GM23338 (cell line): ENCODE measurements around the gene GNAO1. TPM values are rescaled to one million over a fixed set of nuclear protein-coding genes. Genes with fewer than 3 reads are reported as not detected.

ENCODE experiments used
- ATAC-seq: fragments of 200-7000 bp; cut with Tn5 transposase; 3 replicates; pipeline ENCODE4 v1.9.1; 2020
- DNase-seq: peaks from one replicate; pipeline ENCODE4 v3.0.0-alpha.2; 2015; ENCODE audit warnings: low spot score
- H2AFZ ChIP-seq: fragments of 200-600 bp; sonication (generic); 2 replicates; pipeline ENCODE4 v1.8.0; 2016; ENCODE audit warnings: antibody characterized with exemption, mild to moderate bottlenecking, moderate library complexity
- H3F3A ChIP-seq: fragments of 200-600 bp; sonication (generic); replicated peaks from 2 replicates; pipeline ENCODE4 v1.8.0; 2017; ENCODE audit warnings: antibody characterized with exemption, mixed run types, low read depth
- H3K27ac ChIP-seq: fragments of 200-600 bp; sonication (generic); 2 replicates; pipeline ENCODE4 v1.6.1; 2016; ENCODE audit warnings: low read depth
- H3K27me3 ChIP-seq: fragments of 200-600 bp; sonication (generic); 2 replicates; pipeline ENCODE4 v1.8.0; 2016; ENCODE audit warnings: mild to moderate bottlenecking, mixed run types, moderate library complexity; ENCODE audit not compliant: insufficient read depth
- H3K36me3 ChIP-seq: fragments of 200-600 bp; sonication (generic); 2 replicates; pipeline ENCODE4 v1.8.0; 2016; ENCODE audit warnings: mild to moderate bottlenecking; ENCODE audit not compliant: insufficient read depth
- H3K4me1 ChIP-seq: fragments of 200-600 bp; sonication (generic); 2 replicates; pipeline ENCODE4 v1.8.0; 2016; ENCODE audit warnings: mild to moderate bottlenecking, moderate library complexity; ENCODE audit not compliant: insufficient read depth
- H3K4me2 ChIP-seq: fragments of 200-600 bp; sonication (generic); 2 replicates; pipeline ENCODE4 v1.7.1; 2017; ENCODE audit warnings: mixed run types
- H3K4me3 ChIP-seq: fragments of 200-600 bp; sonication (generic); 2 replicates; pipeline ENCODE4 v1.6.1; 2016; ENCODE audit warnings: mixed run types
- H3K79me2 ChIP-seq: fragments of 200-600 bp; sonication (generic); replicated peaks from 2 replicates; pipeline ENCODE4 v1.8.0; 2017; ENCODE audit warnings: mild to moderate bottlenecking; ENCODE audit not compliant: insufficient read depth
- H3K9me2 ChIP-seq: fragments of 200-600 bp; sonication (generic); 2 replicates; pipeline ENCODE4 v1.8.0; 2017; ENCODE audit not compliant: insufficient read depth
- H4K20me1 ChIP-seq: fragments of 200-600 bp; sonication (generic); replicated peaks from 2 replicates; pipeline ENCODE4 v1.8.0; 2017; ENCODE audit warnings: mild to moderate bottlenecking; ENCODE audit not compliant: insufficient read depth
- H3K27ac Mint-ChIP-seq: 2 replicates; pipeline ENCODE4 v1.8.0; 2020; ENCODE audit warnings: inconsistent platforms, mild to moderate bottlenecking, moderate library complexity, mixed read lengths
- H3K27me3 Mint-ChIP-seq: 3 replicates; pipeline ENCODE4 v1.8.0; 2022; ENCODE audit warnings: low read depth, mild to moderate bottlenecking, moderate library complexity, mixed read lengths, inconsistent platforms; ENCODE audit not compliant: insufficient read depth, poor library complexity
- H3K36me3 Mint-ChIP-seq: 3 replicates; pipeline ENCODE4 v1.8.0; 2021; ENCODE audit warnings: low read depth, mild to moderate bottlenecking, inconsistent platforms, moderate library complexity, mixed read lengths
- H3K4me1 Mint-ChIP-seq: 3 replicates; pipeline ENCODE4 v1.8.0; 2020; ENCODE audit warnings: mild to moderate bottlenecking, inconsistent platforms, mixed read lengths
- H3K4me3 Mint-ChIP-seq: 3 replicates; pipeline ENCODE4 v1.8.0; 2021; ENCODE audit warnings: moderate library complexity, mild to moderate bottlenecking, inconsistent platforms, mixed read lengths
- H3K9me3 Mint-ChIP-seq: 3 replicates; pipeline ENCODE4 v1.8.0; 2020; ENCODE audit warnings: moderate library complexity, mild to moderate bottlenecking, inconsistent platforms, mixed read lengths
- CREB1 ChIP-seq: fragments of 250-450 bp; sonication (Bioruptor Pico); IDR thresholded peaks from 2 replicates; pipeline ENCODE4 v1.5.0; 2020; ENCODE audit warnings: low read depth, mild to moderate bottlenecking, moderate library complexity
- CTCF ChIP-seq, 2 experiments: fragments of 200-600 bp in 1 of 2; sonication (generic) in 1 of 2; conservative IDR thresholded peaks; 2 replicates each; pipeline versions ENCODE4 v1.5.1 to v1.6.1; 2016 to 2017; ENCODE audit warnings: antibody characterized with exemption in 2 of 2, low read depth in 2 of 2, mild to moderate bottlenecking in 2 of 2, moderate library complexity in 1 of 2
- EZH2 ChIP-seq: fragments of 200-600 bp; sonication (generic); IDR thresholded peaks from one replicate; pipeline ENCODE4 v1.8.0; 2017; ENCODE audit warnings: antibody characterized with exemption, mild to moderate bottlenecking, low read depth; ENCODE audit not compliant: unreplicated experiment
- EZH2phosphoT487 ChIP-seq: fragments of 200-600 bp; sonication (generic); IDR thresholded peaks from one replicate; pipeline ENCODE4 v1.8.1; 2018; ENCODE audit warnings: antibody characterized with exemption; ENCODE audit not compliant: unreplicated experiment
- JUNB ChIP-seq: IDR thresholded peaks from one replicate; pipeline ENCODE4 v1.6.1; 2016; ENCODE audit warnings: antibody characterized with exemption; ENCODE audit not compliant: unreplicated experiment
- POLR2AphosphoS5 ChIP-seq: IDR thresholded peaks from 2 replicates; pipeline ENCODE4 v1.6.1; 2016; ENCODE audit warnings: antibody characterized with exemption, low read depth
- REST ChIP-seq: IDR thresholded peaks from one replicate; pipeline ENCODE4 v1.6.1; 2018; ENCODE audit warnings: antibody characterized with exemption; ENCODE audit not compliant: unreplicated experiment
- STAT1 ChIP-seq: IDR thresholded peaks from one replicate; pipeline ENCODE4 v1.6.1; 2016; ENCODE audit warnings: antibody characterized with exemption; ENCODE audit not compliant: unreplicated experiment
- ZNF114 ChIP-seq: fragments of 250-450 bp; sonication (Bioruptor Pico); IDR thresholded peaks from 2 replicates; pipeline ENCODE4 v1.5.0; 2020; ENCODE audit warnings: mild to moderate bottlenecking, moderate library complexity
- ZNF331 ChIP-seq: fragments of 250-450 bp; sonication (Bioruptor Pico); IDR thresholded peaks from 2 replicates; pipeline ENCODE4 v1.5.0; 2020; ENCODE audit warnings: low read depth, mild to moderate bottlenecking, moderate library complexity
- ZNF462 ChIP-seq: fragments of 250-450 bp; sonication (Bioruptor Pico); IDR thresholded peaks from 2 replicates; pipeline ENCODE4 v1.5.0; 2020; ENCODE audit warnings: mild to moderate bottlenecking, moderate library complexity
- polyA plus RNA-seq: library from polyadenylated mRNA; unstranded; fragments of >200 nt; fragmentation: Nextera tagmentation; extraction: Ambion mirVana; gene quantifications from 2 replicates; pipeline ENCODE4 v1.2.1, GENCODE V29; 2016
- total RNA-seq: library from RNA; depleted of rRNA; stranded (reverse); fragments of >200 nt; shearing (Covaris generic); gene quantifications from 2 replicates; pipeline ENCODE4 v1.2.3, GENCODE V29; 2014

The GNAO1 gene
- total and polyA plus RNA-seq, 2 experiments from 2014 or later, result 6.5 to 24.8 TPM

- H3K27me3 ChIP-seq, result no peaks in the 10 kb centered on the region
- no peaks in the 10 kb centered on the region for H3F3A ChIP-seq
- Mint-ChIP-seq H3K9me3 (no peaks in the 10 kb centered on the region), H3K36me3 (no peaks in the 10 kb centered on the region), H3K4me3 (no peak overlapping the region), H3K27me3 (no peaks in the 10 kb centered on the region), H3K4me1 (peaks cover 21% of the 10 kb centered on the region), H3K27ac (no peak overlapping the region)
- no peak overlapping the region for H3K4me3 ChIP-seq
- H3K4me1 ChIP-seq, result peaks cover 9% of the 10 kb centered on the region
- DNase-seq, result no peak
- no peaks in the 10 kb centered on the region for H3K36me3 ChIP-seq
- H3K9me2 ChIP-seq, result no peaks in the 10 kb centered on the region
- no peak overlapping the region for H2AFZ ChIP-seq
- no peaks in the 10 kb centered on the region; the same call in 1 of the 2 replicates for H4K20me1 ChIP-seq
- no peak for ATAC-seq
- no peaks in the 10 kb centered on the region for H3K79me2 ChIP-seq
- TF ChIP-seq ZNF331 (CRISPR knock-in tag) (no peak), STAT1 (no peak), CTCF (conservative IDR thresholded peaks at IDR 0.05; ENCODE audit: low read depth in 2 of 2) (no peak), EZH2 (no peak), REST (no peak), POLR2AphosphoS5 (no peak), ZNF462 (CRISPR knock-in tag) (no peak), CREB1 (CRISPR knock-in tag) (no peak), ZNF114 (CRISPR knock-in tag) (no peak), EZH2phosphoT487 (no peak), JUNB (no peak)
- H3K27ac ChIP-seq, result no peak overlapping the region
- H3K4me2 ChIP-seq, result no peak overlapping the region
Observed at GRCh38 chr16:56234737-56235136, 43.4 kb downstream of the GNAO1 start.
